Effector CD4-positive, alpha-beta T cell (primary cell): ENCODE measurements around the gene HHAT.
"Not testable (repeated sequence)": the region's sequence is repeated elsewhere in the genome, so short reads cannot be mapped to it uniquely, and the experiment has no call there.

Experiments used
- DNase-seq: peaks from one replicate; pipeline ENCODE4 v3.0.0-alpha.2; 2020

Gene HHAT

DNA sequence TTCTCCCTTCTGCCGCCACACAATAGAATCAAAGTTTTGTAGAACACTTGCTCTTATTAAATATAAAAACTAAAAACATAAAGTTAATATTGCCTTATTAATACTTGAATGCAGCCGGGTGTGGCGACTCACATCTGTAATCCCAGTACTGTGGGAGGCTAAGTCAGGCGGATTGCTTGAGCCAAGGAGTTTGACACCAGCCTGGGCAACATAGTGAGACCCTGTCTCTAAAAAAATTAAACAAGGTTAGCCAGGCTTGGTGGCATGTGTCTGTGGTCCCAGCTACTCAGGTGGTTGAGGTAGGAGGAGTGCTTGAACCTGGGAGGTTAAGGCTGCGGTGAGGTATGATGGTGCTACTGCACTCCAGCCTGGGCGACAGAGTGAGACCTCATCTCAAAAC lies 13.2 kb upstream of the HHAT start:
- DNase-seq = no peak

DNA sequence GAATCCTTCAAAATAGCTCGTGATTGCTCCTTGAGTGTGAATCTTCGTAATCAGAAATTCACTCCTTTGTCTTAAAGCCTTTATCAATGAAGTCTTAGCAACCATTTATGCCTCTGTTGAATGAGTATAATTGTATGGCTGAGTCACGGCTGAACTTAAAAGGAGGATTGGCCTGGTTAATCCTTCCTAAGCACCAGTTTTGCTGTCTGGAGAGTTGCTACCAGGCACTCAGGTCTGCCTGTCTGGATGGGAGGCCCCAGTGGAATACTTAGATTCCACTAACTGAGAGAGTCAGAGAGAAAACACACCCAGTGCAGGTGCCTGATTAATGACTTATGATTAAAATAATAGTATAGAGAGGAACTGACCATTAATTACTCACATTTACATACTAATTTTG lies 7.6 kb upstream of the HHAT start:
- no peak for DNase-seq

DNA sequence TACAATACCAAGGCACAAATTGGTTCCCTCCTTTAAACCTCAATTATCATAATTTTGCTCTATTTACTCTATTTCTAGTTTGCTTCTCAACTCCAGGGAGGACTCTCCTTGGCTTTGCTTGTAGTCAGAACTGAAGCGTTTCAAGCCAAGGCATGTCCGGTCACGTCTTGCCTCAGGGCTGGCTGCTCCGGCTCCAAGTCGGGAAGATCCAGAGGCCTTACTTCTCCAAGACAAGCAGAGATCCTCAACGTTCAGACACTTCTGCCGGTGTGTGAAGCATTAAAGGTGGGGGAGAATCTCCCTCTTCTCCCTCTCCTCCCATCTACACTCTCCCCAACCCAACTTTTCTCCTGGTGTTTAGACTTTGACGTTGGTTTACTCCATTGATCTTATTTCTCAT lies 7.2 kb upstream of the HHAT start:
- no peak for DNase-seq

DNA sequence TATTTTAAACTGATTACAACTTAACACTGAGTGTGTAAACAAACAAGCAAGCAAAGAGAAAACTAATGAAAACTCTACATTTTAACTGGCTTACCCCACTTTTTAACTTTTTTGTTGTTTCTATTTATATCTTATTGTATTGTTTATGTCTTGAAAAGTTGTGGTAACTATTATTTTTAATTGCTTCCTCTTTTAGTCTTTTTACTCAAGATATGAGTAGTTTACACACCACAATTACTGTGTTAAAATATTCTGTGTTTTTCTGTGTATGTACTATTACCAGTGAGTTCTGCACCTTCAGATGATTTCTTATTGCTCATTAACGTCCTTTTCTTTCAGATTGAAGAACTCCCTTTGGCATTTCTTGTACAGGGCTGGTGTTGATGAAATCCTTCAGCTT lies 4.7 kb upstream of the HHAT start:
- DNase-seq = no peak

DNA sequence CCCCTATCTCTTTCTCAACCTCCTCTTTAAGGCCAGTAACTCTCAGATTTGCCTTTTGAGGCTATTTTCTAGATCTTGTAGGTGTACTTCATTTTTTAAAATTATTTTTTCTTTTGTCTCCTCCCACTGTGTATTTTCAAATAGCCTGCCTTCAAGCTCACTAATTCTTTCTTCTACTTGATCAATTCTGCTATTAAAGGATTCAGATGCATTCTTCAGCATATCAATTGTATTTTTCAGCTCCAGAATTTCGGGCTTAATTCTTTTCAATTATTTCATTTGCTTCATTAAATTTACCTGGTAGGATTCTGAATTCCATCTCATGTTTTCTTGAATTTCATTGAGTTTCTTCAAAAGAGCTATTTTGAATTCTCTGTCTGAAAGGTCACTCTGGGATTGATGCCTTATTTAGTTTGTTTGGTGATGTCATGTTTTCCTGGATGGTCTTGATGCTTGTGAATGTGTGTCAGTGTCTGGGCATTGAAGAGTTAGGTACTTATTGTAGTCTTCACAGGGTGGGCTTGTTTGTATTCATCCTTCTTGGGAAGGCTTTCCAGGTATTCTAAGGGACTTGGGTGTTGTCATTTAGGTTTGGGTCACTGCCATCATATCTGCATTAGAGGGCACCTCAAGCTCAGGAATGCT lies 3.6 kb upstream of the HHAT start:
- DNase-seq = no peak

DNA sequence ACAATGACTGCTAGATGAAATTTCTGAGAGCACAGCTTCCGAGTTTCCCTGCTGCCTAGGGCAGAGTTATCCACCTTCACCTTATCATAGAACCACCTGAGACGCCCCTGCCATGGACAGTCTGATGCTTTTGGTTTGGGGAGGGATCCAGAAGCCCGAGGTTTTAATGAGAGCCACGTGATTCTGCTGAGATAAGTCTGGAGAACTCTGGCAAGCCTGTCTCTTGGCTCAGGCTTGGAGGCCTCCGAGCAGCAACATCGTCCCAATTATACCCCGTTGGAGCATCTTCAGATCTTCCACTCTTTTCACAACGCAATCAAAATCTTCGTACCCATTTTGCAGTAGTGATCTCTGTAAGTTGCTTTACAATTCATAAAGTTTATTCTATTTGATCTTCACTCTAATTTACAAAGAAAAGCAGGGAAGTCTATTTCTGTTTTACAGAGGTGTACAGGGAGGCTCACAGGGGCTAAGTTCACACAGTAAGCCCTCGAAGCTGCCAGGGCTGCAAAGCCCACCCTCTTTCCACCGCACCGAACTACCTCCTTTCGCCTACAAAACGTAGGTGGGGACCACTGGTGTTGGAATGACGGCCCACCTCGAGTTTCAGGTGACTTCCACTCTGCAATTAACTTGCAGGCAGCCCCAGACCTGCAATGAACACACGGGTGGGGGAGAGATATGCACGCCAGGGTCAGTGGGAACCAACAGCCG lies 513 bp upstream of the HHAT start:
- DNase-seq = no peak

DNA sequence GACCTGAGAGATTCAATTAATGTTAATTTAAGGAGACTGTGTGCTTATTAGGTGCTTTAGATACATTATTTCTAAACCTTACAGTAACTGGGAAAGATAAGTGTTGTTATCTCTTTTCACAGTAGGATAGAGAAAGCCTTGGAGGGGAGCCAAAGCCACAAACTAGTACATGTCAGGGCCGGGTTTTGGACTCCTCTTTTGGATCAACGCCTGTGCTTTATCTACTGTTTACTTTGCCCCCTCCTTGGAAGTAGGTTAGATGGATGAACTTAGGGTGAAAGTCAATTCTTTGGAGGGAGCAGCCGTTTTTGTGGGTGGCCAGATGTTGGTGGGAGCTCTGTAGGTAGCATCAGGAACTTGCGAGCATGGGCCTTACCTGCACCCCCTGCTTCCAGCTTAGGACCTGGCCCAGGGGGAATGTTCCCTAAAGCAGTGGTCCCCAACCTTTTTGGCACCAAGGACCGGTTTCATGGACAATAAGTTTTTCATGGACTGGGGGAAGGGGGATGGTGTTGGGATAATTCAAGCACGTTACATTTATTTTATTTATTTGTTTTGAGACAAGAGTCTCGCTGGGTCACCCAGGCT lies 1.7 kb downstream of the HHAT start:
- no peak for DNase-seq

DNA sequence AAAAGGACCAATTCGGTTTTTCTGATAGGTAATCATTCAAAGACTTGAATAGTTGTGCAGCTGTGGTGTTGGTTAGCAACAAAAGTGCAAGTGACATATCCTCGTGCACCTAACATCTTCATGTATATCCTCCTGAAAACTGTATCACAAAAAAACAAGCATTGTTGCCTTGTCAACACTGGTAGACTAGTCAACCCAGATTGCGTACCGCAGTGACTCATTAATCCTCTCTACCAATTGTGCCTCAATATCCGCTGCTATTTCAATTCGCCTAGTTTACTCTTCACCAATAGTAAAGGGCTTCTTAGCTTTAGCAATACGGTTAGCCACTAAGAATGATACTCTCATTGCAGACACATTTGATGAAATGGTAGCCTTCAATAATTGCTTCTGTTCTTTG lies 3.5 kb downstream of the HHAT start:
- DNase-seq = no peak

DNA sequence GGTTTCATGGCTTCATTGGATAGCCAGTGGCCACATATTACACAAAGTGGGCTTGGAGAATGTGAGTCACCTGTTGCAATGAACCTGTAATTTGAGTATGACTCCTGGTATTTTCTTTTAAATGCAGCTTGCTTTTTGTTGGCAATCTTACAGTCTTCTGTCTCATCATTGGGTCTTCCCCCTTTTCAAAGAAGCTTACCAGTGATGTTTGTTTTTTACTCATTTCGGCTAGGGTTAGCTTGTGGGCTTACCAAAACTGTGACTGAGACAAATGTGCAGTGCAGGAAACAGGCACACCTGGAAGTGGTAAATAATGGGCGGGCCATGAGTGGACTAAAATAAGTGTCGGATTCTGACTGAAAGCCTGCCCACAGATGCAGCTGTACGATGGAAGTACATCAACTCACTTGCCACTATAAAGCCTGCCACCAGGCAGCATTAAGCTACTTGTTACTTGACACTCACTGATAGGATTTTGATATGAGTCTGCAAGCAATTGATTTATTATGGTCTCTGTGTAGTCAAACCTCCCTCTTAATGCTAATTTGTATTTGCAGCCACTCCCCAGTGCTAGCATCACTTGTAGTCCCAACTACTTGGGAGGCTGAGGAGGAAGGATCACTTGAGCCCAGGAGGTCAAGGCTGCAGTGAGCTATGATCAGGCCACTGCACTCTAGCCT lies 4.2 kb downstream of the HHAT start:
- DNase-seq = peak; percentile 24

DNA sequence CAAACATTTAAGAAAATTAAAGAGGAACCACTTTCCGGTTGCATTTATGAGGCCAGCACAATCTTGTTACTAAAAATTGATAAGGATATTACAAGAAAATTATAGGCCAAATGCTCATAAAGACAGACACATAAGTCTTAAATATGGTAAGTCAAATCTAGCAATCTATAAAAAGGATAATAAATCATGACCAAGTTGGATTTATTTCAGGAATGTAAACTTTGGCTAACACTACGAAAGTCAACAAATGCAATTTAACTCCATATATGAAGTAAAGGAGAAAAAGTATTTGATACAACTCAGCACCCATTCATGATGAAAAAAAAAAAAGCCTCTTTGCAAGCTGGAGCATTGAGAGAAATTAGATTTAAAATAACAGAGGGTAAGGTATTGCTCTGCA lies 6.3 kb downstream of the HHAT start:
- DNase-seq = no peak

DNA sequence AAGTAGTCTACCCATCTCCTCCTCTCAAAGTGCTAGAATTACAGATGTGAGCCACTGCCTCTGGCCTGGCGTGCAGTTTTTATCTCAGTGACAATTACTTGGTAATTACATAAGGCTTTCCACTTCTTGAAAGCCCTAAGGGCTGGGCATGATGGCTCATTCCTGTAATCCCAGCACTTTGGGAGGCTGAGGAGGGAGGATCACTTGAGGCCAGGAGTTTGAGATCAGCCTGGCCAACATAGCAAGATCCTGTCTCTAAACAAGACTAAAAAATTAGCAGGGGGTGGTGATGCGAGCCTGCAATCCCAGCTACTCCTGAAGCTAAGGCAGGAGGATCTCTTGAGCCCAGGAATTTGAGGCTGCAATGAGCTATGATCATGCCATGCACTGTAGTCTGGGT lies 7.7 kb downstream of the HHAT start:
- DNase-seq = no peak

DNA sequence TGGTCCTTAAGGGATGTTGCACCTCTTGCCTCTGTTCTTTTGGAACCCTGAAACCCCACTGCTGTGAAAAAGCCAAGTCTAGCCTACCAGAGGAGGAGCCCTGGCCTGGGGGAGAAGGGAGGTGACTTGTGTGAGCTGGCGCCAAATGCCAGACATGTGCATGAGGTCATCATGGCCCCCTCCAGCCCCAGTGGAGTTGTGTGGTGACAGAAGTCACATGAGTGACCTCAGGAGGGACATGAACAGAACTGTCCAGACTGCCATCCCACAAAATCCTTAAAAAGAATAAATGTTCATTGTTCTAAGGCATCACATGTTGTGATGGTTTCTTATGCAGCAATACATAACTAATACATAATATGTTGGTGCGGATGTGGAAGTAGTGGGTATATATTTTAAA lies 10.8 kb downstream of the HHAT start:
- DNase-seq = no peak

DNA sequence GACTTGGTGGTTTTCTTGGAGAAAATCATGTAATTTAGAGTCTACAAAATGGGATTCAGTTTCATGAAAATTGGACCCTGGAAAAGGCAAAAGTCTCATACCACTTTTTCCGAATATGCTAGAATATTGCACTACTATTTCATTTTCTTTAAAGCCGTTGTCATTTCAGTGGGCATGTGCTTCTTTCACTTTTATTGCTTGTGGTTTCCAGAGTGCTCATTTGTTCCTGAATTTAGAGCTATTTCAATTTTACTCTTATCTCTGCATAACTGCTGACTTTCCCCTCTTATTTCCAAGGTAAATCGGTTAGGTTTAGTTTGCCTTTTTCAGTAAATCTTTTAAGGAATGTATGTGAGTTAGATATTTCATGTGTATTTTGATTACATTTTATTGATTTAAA lies 11.6 kb downstream of the HHAT start:
- DNase-seq = no peak

DNA sequence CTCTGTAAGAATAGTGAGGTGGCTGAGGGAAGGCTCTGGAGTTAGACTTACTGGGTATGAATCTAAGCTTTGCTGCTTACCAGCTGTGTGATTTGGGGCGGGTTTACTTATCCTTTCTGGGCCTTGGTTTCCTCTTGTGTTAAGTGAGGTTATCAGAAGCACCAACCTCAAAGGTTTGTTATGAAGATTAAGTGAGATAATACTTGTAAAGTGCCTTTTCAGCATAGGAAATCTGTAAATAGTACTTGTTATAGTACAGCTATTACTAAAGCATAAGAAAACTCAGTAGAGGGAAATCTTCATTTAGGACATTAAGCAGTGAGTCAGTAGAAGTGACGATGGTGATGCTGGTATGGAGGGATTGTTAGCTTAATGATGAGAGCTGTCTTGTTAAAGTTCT lies 12.1 kb downstream of the HHAT start:
- no peak for DNase-seq

DNA sequence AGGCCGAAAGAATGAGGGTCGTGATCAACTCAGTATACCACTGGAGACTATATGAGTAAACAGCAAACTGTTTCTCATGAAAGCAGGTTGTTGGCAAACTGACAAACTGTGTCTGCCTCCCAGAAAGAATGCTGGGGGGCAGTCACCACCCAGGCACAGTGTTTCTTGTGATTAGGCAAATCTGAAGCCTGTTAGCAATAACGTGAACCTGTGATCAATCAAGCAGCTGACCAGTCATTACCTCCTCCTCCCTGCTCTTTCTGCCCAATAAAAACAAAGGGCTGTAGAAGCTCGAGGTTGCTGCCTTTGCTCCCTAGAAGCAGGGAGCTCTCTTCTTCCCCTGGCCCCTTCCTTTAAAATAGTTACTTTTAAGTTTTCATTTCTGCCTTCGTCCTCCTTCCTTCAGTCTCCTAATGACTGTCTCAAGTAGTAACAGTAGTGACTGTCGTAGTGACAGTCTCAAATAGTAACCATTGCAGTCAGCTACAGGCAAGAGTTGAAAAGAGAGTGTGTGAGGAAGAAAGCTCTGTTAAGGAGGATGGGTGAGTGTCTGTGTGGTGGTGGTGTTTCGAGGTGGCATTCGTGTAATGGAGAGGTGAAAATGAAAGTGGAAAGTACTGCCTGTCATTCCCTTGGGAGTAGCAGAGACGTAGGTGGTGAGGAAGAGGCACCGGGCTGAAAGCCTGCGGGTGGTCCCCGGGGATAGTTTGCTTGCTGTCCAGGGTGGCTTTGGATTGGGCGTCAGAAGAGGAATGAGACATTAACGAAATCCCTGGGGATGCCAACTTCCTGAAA lies 14.5 kb downstream of the HHAT start:
- no peak for DNase-seq

DNA sequence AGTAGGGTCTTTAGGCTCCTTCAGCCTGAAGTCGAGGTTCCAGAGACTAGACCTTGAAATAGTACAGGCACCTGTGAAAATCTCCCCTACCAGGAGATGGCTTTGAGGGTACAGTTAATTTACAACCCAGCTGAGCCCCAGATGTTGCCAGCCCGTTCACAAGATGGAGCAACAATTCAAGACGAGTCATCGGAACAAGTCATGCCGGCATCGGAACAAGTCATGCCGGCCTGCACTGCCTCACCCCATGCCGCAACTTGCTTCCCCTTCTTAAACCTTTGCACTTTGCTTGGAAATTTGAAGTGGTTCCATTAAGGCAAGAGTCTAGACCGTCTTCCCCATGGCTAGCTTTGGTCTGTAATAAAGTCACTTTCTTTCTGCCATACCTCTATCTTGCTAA lies 16.0 kb downstream of the HHAT start:
- no peak for DNase-seq

DNA sequence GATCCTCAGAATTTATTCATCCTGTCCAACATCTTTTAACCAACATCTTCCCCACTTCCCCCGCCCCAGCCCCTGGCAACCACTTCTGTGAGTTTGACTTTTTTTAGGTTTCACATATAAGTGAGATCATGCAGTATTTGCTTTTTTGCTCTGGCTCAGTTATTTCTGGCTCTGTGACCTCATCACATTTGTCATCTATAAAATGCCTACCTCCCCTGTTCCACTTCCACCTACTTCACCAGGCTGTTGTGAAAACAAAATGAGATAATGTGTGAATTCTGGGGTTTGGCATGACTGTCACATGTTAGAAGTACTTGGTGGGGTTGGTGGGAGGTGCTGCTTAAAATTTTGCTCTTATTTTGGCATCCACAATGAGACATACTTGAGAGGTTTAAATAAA lies 18.4 kb downstream of the HHAT start:
- no peak for DNase-seq

DNA sequence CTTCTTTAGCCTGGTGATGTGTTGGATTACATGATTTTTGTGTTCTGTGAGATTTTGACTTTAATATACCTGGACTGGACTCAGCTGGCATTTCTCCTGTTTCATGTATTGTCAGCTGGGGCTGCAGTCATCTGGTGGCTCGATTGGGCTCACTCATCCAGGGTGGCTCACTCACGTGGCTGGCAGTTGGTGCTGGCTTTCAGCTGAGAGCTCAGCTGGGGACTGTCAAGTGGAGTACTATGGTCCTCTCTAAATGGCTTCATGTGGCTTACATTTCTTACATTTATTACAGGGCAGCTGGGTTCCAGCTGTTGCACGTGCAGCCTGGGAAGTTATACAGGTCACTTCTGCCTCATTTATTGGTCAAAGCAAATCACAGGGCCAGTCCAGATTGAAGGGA lies 22.8 kb downstream of the HHAT start:
- no peak for DNase-seq

DNA sequence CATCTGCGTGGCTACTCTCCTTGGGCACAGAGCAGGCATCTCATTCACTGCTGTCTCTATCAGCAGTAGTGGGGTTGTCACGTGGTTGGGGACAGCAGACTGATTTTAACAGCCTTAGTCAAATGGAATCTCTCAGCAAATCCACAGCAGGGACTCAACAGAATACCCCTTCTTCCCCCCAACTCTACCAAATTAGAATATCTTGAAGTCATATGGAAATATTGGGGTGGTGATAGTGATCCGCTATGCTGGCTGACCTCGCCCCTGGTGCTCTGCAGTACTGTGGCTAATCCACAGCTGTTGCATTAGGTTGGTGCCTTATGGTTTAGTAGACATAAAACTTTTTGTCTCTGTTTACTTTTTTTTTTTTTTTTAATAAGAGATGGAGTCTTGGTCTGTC lies 23.9 kb downstream of the HHAT start:
- no peak for DNase-seq

DNA sequence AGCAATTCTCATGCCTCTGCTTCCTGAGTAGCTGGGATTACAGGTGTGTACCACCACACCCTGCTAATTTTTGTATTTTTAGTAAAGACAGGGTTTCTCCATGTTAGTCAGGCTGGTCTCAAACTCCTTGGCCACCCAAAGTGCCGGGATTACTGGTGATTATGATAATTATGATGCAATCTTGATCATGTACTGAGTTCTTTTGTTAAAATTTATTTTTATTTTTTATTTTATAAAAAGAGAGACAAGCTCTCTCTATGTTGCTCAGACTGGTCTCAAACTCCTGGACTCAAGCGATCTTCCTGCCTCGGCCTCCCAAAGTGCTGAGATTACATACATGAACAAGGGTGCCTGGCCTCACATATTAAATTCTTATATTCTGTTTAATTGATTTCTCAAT lies 25.6 kb downstream of the HHAT start:
- DNase-seq = not testable (repeated sequence)

DNA sequence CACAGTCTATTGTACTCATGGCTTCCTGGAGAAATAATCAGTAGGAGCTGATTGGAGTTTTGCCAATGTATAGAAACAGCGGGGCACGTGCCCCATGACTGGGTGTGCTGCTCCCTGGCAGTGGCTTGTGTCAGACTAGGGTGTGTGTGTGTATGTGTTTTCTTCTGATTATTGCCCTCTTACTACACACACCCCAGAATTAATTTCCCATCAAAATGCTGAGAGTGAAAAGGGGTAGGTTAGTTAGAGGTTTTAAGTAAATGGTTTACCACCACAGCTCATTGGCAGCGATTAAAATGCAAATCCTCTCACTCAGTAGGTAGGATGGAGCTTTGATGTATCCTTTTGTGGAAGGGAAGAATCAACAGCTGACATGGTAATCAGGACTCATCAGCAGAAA lies 29.9 kb downstream of the HHAT start:
- DNase-seq = no peak

DNA sequence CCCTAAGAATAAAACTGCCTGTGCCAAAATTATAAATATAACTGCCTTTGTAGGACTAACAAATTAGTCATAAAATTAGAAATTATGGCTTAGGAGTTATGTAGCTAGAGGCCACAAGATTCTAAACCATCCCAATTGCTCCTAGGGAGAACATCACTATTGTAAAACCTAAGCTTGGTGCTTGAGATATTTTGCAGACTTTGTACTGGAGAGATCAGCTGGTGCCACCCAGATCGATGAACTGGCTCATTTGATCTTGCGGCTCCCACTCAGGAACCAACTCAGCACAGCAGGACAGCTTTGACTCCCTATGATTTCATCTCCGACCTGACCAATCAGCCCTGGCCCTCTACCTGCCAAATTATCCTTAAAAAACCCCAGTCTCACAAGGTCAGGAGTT lies 30.6 kb downstream of the HHAT start:
- no peak for DNase-seq

DNA sequence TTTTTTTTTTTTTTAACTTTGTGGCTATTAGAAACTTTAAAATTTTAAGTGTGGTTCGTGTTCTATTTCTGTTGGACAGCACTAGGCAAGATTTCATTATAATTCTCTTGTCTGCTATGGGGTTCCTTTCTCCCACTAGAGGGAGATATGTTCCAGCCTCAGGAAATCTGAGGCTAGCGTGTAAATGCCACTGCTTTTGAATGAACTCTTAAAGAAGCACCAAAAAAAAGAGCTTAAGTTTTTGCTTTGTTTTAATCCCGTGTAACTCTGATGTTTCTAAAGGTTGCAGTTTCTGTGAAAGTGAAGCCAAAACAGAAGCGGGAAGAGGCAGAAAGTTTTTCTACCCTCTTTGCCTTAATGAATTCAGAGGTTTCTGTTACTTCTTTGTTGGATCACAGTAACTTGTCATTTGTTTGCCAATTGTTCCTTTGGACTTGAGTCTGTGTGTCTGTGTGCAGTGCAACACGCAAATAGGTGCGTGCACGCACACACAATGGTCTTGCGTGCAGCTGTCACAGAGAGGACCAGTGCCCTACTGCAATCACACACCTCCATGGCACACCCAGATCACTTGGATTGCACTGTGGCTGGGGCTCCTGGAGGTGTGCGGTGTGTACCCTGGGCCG lies 32.3 kb downstream of the HHAT start:
- no peak for DNase-seq
